NCI-H460 (cell line): ENCODE measurements around the gene CLTC. TPM values are rescaled to one million over a fixed set of nuclear protein-coding genes. Genes with fewer than 3 reads are reported as not detected.

Experiments
- DNase-seq: peaks from one replicate; pipeline ENCODE4 v3.0.0-alpha.2; 2016; ENCODE audit warnings: low read depth; ENCODE audit errors: extremely low read depth
- total RNA-seq: library from RNA; depleted of rRNA; stranded (reverse); fragments of >200 nt; shearing (Covaris generic); gene quantifications from 2 replicates; pipeline ENCODE4 v1.2.3, GENCODE V29; 2014

The CLTC gene
- total RNA-seq, 1 experiment from 2014 or later: 215 TPM

DNA sequence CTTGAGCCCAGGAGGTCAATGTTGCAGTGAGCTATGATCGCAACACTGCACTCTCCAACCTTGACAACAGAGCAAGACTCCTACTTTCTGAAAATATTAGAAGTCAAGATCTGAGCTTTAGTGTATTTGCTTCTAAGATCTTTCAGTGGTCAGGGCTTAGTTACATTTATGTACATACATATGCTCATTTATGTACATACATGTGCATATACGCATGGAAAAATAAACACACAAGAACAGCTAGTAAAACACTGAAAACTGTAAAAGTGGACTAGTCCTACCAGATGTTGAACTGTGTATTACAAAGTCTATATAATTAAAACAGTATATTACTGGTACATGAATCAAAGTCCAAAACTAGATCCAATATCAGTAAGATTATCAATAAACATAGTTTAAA, 59.2 kb downstream of the CLTC start:
- no peak for DNase-seq

DNA sequence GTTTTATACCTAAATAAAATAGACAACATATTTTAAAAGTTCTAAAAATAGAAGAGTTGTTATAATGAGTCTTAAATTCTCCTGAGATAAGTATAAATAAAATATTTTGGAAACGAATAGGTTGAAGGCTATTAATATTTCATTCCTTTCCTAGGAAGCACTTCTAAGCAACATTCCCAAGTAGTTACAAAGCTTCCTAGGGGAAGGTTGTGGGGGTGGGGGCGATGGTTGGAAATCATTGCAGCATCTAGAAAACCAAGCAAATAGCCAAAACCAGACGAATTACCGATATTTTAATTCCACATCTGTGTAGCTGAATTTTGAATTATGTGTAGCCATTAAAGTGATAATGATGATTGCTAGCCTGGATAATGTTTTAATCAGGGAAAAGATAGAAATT, 60.6 kb downstream of the CLTC start:
- DNase-seq: no peak

DNA sequence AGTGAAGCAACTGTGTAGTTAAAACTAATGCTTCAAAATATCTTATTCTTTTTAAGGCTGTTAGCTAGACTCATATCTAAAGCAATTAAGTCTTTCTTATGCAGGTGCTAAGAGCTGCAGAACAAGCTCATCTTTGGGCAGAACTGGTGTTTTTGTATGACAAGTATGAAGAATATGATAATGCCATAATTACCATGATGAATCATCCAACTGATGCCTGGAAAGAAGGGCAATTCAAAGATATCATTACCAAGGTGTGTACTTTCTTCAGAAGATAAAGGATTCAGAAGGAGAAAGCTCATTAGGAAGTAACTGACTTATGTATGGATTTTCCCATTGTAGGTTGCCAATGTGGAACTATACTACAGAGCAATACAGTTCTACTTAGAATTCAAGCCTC, 63.6 kb downstream of the CLTC start:
- no peak for DNase-seq

DNA sequence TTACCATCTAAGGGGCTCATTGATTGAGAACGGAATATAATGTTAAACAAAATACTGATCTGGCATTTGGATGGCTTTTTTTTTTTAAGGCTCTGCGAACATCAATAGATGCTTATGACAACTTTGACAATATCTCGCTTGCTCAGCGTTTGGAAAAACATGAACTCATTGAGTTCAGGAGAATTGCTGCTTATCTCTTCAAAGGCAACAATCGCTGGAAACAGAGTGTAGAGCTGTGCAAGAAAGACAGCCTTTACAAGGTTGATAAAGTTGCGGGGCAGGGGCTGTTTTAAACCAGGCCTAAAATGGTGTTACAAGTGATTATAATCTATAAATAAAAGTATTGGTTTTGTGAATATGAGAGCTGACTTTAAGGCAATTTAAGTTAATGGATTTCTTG, 65.3 kb downstream of the CLTC start:
- no peak for DNase-seq

DNA sequence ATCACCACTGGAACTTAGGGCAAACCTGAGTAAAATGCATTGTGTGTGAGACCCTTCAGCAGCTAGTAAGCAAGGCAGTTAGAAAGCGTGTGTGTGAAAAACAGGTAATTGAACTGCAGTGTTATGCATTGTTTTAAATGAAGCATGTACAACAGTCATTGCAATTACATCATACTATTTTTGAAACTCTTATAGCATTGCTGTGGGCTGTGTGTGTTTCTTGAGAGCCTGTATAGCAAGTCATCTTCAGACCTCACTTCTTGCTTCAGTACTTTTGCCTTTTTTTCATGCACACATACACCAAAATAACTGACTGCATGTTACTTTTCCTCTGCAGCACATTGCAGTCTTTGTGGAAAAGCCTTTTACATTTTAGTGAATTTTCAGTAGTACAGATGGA, 68.3 kb downstream of the CLTC start:
- no peak for DNase-seq

DNA sequence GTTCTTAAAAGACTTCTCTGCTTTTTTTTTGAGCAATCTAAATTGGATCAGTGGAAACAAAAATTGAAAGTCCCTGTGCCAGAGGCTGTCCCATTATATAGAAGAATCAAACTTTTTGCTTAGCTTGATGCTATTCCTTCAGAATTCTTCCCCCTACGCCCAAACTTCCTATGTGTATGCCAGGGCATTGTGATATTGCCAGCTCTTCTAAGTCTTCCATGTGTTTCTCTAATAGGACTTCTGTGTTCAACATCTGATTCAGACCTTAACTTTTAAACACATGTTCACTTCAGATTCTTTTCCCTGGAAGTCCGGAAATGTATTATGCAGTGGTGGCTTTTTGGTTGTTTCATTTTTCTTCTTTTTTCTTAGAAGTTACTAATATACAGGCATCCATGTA, 68.8 kb downstream of the CLTC start:
- DNase-seq: no peak

DNA sequence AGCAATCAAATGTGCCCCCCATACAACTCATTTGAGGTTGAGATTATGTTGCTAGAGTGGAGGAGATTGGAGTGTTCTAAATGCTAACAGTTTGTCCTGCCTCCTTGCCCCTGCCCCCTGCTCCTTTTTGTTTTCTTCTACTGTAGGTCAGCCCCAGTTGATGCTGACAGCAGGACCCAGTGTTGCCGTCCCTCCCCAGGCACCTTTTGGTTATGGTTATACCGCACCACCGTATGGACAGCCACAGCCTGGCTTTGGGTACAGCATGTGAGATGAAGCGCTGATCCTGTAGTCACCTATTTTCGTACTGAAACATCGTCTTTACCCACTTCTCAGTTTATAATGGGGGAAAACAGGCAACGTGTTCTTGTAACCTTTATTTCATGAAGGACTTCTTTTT, 73.9 kb downstream of the CLTC start:
- DNase-seq: no peak

DNA sequence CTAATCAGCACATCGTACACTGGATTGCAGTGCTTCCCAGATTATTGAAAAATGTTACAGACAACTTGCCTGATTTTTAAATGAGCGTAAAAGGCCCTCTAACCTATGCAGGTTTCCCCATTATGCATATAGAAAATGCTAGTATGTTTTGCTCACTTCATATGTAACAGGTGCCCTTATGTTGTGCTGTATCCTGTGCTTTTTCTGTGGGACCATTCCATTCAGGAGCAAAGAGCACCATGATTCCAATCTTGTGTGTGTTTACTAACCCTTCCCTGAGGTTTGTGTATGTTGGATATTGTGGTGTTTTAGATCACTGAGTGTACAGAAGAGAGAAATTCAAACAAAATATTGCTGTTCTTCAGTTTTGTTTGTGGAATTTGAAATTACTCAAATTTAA, 74.6 kb downstream of the CLTC start:
- DNase-seq: no peak

DNA sequence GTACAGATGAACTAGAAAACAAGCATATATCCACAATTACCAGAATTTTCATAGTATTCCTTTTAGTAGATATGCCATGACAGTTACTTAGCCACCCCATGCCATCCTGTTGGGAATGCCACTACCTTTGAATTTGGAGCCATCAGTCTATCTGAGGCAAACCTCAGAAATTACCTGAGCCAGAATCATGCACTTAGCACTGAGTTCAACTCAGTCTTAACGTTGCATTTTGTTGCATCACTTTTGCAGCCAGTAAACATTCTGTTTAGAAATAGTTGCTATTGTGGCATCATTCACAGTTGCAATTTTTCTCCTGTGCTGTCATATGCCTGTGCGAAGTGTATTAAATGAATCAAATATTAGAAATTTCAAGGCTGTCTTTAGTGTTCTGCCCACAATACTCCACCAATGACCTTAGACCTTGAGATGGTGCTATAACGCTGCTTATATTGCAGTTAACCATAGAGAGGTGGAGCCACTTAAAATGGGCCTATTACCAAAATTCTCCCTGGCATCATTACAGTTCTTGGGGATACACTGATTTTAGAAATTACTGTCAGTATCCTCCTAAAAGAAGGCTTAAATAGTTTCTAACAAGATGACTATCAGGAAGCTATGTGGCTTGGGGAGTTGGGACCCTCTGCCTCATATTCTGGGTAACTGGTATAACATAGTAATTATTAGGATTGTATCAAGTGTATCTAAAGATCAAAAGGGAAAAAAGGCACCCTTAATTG, 76.4 kb downstream of the CLTC start:
- DNase-seq: peak; percentile 91

DNA sequence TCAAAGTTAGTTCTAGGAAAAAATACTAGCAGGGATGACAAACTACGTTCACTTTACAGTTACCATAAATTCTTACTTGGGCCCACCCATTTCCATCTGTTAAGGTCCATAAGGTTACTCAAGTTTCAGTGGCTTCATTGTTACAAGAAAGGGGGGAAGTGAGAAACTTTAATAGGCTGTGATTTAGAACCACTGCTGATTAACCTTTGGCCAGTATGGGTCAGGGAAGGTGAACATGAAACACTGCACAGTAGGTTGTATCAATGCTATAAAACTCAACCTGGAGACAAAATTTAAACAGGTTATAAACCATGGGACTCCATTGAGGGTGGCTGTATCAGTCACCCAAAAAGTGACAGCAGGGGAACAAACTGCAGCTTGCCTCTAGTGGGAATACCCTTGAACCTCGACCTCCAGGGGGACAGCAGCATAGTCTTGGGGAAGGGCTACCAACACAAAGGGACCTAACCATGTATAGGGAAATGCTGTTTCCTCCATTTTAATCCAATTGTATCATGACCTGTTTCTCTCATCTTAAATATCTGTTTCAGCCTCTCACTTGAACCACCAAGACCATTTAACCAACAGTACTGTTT, 77.1 kb downstream of the CLTC start:
- no peak for DNase-seq

DNA sequence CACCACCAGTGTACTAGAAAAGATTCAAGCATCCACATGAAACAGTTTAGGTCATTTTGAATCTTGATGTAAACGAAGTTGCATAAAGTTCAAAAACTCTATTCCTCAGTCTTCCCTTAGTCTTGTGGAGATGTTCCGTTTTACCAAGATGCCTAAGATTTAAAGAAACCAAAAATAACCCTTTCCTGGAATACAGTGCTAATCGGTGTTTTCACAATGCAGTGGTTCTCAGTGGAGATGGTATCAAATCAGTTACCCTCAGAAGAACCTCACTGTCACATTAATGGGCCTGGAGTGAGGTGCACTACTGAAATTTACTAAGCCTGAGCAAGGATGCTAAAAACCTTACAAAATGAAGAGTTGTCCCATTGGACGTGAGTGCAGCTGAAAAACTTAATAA, 78.4 kb downstream of the CLTC start:
- DNase-seq: no peak

DNA sequence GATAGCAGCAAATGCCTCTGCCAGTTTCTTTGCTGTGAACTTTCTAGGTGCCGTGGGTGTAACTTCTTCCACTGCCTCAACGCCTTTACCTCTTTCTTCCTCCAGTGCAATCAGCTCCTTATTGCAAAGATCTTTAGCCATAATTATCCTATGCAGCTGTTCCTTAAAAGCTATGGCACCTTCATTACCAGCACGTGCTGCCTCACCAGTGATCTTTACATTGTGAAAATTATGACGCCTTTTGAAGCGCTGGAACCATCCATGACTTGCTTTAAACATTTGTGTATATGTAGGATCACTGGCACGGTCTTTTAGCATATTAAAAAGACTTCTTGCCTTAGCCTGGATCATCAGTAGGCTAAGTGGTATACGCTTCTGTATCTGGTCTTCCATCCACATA, 79.5 kb downstream of the CLTC start:
- no peak for DNase-seq

DNA sequence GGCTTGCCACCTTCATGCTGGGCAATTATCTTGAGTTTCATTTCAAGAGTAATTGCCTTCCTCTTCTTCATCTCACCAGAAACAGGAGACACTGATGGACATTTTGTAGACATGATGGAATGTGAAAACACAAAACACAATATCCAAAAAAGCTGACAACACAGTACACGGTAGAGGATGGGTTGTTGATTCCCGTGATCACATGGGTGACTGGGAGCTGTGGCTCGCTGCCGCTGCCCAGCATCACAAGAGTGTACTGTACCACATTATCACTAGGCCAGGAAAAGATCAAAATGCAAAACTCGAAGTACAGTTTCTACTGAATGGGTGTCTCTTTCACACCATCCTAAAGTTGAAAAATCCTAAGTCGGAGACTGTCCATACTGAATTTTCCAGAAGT, 80.1 kb downstream of the CLTC start:
- no peak for DNase-seq

DNA sequence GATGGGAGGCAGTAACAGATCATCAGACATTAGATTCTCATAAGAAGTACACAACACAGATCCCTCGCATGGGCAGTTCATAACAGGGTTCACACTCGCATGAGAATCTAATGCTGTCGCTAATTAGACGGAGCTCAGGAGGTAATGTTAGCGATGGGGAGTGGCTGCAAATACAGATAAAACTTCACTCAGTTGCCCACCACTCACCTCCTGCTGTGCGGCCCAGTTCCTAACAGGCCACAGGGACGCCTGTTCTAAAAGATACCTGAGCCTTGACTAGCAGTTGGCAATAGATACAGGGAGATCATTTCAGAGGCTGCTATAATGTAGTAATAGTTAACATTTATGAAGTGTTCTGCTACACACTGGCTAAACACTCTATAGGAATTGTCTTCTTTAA, 82.6 kb downstream of the CLTC start:
- DNase-seq: no peak

DNA sequence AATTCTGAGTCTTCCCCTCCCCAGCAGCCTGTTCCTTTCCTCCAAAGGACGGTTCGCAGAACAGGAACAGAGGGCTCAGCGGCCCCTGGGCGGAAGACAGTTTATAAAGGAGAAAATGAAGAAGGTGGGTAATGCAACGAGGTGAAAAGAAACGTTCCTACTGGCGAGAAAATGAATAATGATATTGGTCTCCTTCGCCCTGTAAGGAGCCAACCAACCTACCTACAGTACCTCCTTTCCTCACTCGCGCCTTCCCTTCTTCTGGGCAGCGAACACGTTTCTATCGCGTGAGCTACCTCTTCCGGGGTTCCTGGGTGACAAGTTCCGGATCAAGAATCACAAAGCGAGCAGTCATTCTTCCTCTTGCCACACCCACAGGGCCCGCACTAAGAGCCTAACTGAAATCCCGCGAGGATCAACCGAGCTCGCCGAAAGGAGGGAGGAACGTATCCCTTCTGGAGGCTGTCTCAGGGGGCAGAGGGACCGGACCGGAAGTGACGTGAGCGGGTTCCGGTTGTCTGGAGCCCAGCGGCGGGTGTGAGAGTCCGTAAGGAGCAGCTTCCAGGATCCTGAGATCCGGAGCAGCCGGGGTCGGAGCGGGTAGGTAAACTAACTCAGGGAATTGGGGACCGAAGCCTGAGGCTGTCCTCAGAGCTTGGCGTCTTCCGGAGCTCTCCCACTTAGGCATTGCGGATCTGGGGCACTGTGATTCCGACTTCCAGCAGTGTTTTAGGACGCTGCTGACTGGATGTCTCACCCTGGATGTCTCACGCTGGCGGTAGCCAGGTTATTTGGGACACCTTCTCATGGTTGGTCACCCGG, 87.7 kb downstream of the CLTC start, which contains the start of the genes PTRH2 and VMP1:
Gene PTRH2 (minus strand): TSS at position 282 of the 822 bp plus-strand sequence. CDS start 9,452 bp downstream, outside the sequence.
Gene VMP1 (plus strand): TSS at position 506 of the 822 bp plus-strand sequence. CDS start 23,793 bp downstream, outside the sequence.
- peak; percentile 100 for DNase-seq

DNA sequence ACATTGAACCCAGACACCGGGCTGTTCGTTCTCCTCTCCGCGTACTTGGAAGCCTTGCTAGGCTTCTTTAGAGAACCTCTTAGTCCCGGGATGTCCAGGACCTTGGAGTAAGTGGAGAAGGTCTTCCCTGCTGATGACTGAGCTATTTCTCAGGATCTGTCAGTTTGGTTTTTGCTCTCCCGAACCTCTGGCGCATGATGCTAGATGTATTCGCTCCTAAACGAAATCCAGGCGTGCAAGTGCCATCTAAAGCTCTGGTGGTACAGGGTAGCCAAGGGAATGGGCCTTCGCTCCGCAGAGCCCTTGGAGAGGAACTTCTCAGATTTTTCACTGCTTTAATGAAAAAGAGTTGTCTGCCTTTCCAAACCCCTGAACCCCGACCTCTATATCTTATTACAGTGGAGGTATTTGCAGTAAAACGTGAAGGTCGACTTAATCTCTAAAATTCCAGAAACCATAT, 88.3 kb downstream of the CLTC start:
- DNase-seq: no peak

DNA sequence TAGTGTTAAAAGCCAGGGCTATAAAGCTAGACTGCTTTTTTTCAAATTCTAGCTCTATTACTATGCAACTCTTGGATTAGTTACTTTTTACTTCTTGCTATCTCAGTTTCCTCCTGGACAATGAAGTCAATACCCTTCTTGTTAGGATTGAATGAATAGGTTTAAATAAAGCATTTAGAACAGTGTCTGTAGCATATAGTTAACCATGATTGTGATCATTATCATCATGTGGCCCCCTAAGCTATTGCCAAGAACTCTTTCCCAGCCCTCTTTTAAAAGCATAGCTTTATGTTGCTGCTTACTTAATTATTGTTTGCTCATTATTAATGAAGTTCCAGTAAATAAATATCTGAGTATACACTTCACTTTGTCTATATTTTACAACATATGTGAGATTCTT, 92.2 kb downstream of the CLTC start:
- DNase-seq: no peak

DNA sequence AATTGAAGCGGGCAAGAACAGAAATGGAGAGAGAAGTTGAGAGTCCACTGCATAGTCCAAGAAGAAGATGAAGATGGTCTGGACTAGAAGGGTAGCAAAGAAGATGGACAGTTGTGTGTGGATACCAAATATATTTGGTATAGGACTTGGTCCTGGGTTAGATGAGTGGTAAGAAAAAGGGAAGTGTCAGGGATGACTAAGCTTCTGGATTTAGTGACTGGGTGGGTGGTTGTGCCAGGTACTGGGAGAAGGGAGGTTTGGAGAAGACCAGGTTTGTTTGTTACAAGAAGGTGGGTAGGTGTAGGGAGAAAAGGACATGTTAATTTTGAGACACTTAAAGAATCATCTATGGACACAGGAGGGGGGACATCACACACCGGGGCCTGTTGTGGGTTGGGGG, 93.2 kb downstream of the CLTC start:
- DNase-seq: no peak

DNA sequence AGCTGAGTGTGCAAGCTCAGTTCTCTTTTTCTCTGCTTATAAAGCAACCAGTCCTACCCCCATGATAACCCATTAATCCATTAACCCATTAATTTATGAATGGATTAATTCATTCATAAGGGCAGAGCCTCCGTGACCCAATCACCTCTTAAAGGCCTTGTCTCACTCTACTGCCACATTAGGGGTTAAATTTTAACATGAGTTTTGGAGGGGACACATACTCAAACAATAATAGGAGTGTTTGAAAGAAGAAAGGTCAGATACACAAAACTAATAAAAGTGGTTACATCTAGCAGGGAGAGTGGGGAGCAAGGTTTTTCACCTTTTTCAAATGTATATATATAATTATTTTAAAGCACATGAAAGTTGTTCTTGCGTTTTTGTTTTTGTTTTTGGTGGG, 94.6 kb downstream of the CLTC start:
- no peak for DNase-seq

DNA sequence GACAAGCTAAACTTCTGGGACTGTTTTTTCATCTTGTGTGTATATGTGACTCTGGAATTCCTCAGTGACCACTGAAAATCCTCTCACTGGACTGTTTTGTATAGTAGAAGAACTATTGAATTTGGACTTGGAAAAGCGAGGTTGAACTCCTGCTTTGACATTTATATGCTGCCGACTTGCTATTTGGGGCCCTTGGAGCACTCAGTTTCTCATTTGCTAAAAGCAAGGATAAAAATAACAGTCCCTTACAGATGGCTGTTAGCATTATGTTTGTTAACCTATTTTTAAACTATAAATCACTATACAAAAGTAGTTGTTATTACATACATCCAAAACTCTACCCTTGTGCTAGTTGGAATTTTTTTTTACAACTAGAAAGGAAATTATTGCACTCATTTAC, 96.7 kb downstream of the CLTC start:
- no peak for DNase-seq

DNA sequence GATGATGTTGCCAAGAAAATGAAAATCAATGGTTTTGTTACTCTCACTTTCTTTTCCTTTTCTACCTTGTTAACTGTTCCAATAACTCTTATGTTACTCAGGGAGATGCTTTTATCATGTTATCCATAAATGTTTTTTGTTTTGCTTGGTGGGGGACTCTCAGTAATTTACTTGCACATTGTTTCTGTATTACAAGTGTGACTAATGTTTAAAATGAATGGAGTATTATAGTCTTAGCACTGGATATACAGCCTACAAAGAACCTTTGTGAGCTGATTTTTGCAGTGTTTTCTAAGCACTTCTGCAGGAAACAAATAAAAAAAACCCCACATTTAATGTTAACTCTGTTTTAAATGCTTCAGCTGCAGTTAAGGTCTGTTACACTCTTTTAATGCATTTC, 99.8 kb downstream of the CLTC start:
- no peak for DNase-seq

DNA sequence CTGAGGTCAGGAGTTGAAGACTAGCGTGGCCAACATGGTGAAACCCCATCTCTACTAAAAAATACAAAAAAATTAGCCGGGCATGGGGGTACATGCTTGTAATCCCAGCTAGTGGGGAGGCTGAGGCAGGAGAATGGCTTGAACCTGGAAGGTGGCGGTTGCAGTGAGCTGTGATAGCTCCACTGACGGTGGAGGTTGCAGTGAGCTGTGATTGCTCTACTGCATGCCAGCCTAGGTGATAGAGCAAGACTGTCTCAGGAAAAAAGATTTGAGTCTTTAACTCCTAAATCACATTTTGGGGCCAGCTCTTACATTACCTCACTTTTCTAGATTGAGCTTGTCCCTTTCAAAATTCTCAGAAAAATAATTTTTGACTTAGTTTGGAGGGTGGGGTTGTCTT, 102.9 kb downstream of the CLTC start:
- DNase-seq: no peak
